Psoas muscle (tissue), 8 donors: ENCODE data around the gene CCL28. TPM values are rescaled to one million over a fixed set of nuclear protein-coding genes. Genes with fewer than 3 reads are reported as not detected.

Source experiments
- ATAC-seq, 4 donors: fragments of 200-7000 bp; cut with Tn5 transposase; one replicate each; pipeline ENCODE4 v1.9.1; 2020; ENCODE audit warnings: moderate library complexity in 3 of 4, mild to moderate bottlenecking in 2 of 4
- DNase-seq, 2 donors: peaks; one replicate each; pipeline ENCODE4 v3.0.0-alpha.2; 2020
- H3K27ac ChIP-seq: fragments of 200-600 bp; one replicate; pipeline ENCODE4 v1.8.0; 2022
- H3K27me3 ChIP-seq, 3 donors: fragments of 200-600 bp in 1 of 3; one replicate each; pipeline versions ENCODE4 v1.6.1 to v1.8.0; 2013 to 2022; ENCODE audit warnings: low read length in 2 of 3, mild to moderate bottlenecking in 2 of 3, moderate library complexity in 1 of 3; ENCODE audit not compliant: insufficient read depth in 3 of 3
- H3K36me3 ChIP-seq, 2 donors: fragments of 200-600 bp in 1 of 2; one replicate each; pipeline versions ENCODE4 v1.6.1 to v1.8.0; 2013 to 2022; ENCODE audit warnings: low read depth in 1 of 2, mild to moderate bottlenecking in 1 of 2, moderate library complexity in 1 of 2; ENCODE audit not compliant: insufficient read depth in 1 of 2
- H3K4me1 ChIP-seq: fragments of 200-600 bp; one replicate; pipeline ENCODE4 v1.8.0; 2022
- H3K4me3 ChIP-seq: fragments of 200-600 bp; one replicate; pipeline ENCODE4 v1.8.0; 2022; ENCODE audit warnings: mild to moderate bottlenecking
- H3K9me3 ChIP-seq: fragments of 200-600 bp; one replicate; pipeline ENCODE4 v1.8.0; 2022
- CTCF ChIP-seq: fragments of 200-600 bp; IDR thresholded peaks from one replicate; pipeline ENCODE4 v1.8.0; 2022; ENCODE audit warnings: antibody characterized with exemption
- WGBS, 3 donors: extraction: QIAGEN DNeasy Blood & Tissue Kit; methylation state at CpG; one replicate each; pipeline versions ENCODE4 v1.1.6 to v1.1.7; 2013; 5-methylcytosine and 5-hydroxymethylcytosine counted together
- intact Hi-C, 2 donors: fragments of 100-400 bp; cut with DNase I; formaldehyde crosslinking; loops; one replicate each; pipeline versions ENCODE4 v1.11.0 to v1.14.2; 2022
- polyA plus RNA-seq, 3 donors: library from polyadenylated mRNA; stranded (reverse); fragments of 200-250 nt; gene quantifications; one replicate each; pipeline ENCODE4 v1.2.3, GENCODE V29; 2013
- total RNA-seq, 4 donors: library from RNA; stranded (reverse); fragmentation: NEBNext Ultra II Directional in 2 of 4; extraction: Animal tissue kit (Norgen Biotek cat#: 25700) in 2 of 4; gene quantifications; one replicate each; pipeline versions ENCODE4 v1.2.1 to v1.2.4, GENCODE V29; 2021 to 2023
- donor health status: healthy with polysubstance abuse.
- donor health status: DM: no; HTN: no; CAD: no; lungs with moderate emphysema.
- donor health status: Bipolar disorder and iron deficiency.
- donor health status: healthy.
- donor health status: DM: yes; HTN: yes; CAD: no.
- donor health status: DM: no; HTN: no; CAD: no.
- donor health status: DM: no; HTN: no; CAD: no.
- donor health status: DM: yes; HTN: yes; CAD: no.

Gene CCL28
- total and polyA plus RNA-seq, 7 donors: 0.06 to 0.28 (median 0.15) TPM; not detected in 2

- H3K4me1 ChIP-seq: no peaks in the 10 kb centered on the region
- no peaks in the 10 kb centered on the region for H3K9me3 ChIP-seq
- no peak for TF ChIP-seq CTCF
- intact Hi-C loops: no loop called here
- H3K36me3 ChIP-seq: no peaks in the 10 kb centered on the region
- no peak for ATAC-seq
- no peak overlapping the region for H3K4me3 ChIP-seq
- WGBS, 3 donors: 42 to 45% (median 44%) methylated on average over 3 of the region's 3 CpGs
- DNase-seq: no peak
- no peaks in the 10 kb centered on the region for H3K27me3 ChIP-seq
- no peak overlapping the region for H3K27ac ChIP-seq
Observed at GRCh38 chr5:43357878-43358281, 54.3 kb downstream of the CCL28 start.

- Histone ChIP-seq H3K27me3 (no peaks in the 10 kb centered on the region), H3K27ac (no peak overlapping the region), H3K36me3 (no peaks in the 10 kb centered on the region), H3K4me3 (no peak overlapping the region), H3K9me3 (no peaks in the 10 kb centered on the region), H3K4me1 (no peaks in the 10 kb centered on the region)
- no peak for ATAC-seq
- TF ChIP-seq CTCF: no peak
- DNase-seq: no peak
- WGBS, 3 donors: 57 to 68% (median 66%) methylated on average over 2 of the region's 2 CpGs
- intact Hi-C loops: no loop called here
Observed at GRCh38 chr5:43357067-43357466, 55.1 kb downstream of the CCL28 start.

DNA sequence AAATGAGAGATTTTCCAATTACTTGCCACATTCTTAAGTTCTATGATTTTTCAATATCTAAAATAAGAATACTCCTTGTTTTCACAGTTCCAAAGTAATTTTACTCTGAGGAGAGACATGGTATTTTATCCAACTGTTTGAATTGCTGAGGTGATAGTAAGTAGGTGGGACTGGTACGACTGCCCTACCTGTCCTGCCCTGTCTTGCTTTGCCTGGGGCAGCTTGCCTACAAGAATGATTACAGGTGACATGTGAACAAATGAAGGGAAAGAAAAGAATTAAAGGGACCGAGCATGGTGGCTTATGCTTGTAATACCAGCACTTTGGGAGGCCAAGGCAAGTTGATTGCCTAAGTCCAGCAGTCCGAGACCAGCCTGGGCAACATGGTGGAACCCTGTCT is 57.4 kb downstream of the CCL28 start:
- Histone ChIP-seq H3K36me3 (no peaks in the 10 kb centered on the region), H3K9me3 (no peaks in the 10 kb centered on the region), H3K27me3 (no peaks in the 10 kb centered on the region), H3K27ac (no peak overlapping the region), H3K4me3 (no peak overlapping the region), H3K4me1 (no peaks in the 10 kb centered on the region)
- no peak for ATAC-seq
- intact Hi-C loops: no loop called here
- DNase-seq: no peak
- no peak for TF ChIP-seq CTCF
- 84 to 91% (median 91%) methylated on average over 3 of the region's 3 CpGs for WGBS, 3 donors

- Histone ChIP-seq H3K27me3 (peaks cover 0 to 4% (median 0%) of the 10 kb centered on the region in 3 donors), H3K9me3 (no peaks in the 10 kb centered on the region), H3K4me1 (no peaks in the 10 kb centered on the region), H3K27ac (no peak overlapping the region), H3K36me3 (no peaks in the 10 kb centered on the region), H3K4me3 (no peak overlapping the region)
- TF ChIP-seq CTCF: no peak
- DNase-seq (no peak), ATAC-seq (no peak)
- 82 to 93% (median 90%) methylated on average over 1 of the region's 1 CpG for WGBS, 3 donors
- intact Hi-C loops: no loop called here
Observed at GRCh38 chr5:43353668-43354067, 58.5 kb downstream of the CCL28 start.

- Histone ChIP-seq H3K27me3 (peaks cover 0 to 4% (median 0%) of the 10 kb centered on the region in 3 donors), H3K4me1 (no peaks in the 10 kb centered on the region), H3K4me3 (no peak overlapping the region), H3K9me3 (no peaks in the 10 kb centered on the region), H3K36me3 (no peaks in the 10 kb centered on the region), H3K27ac (no peak overlapping the region)
- intact Hi-C loops: no loop called here
- no peak for TF ChIP-seq CTCF
- WGBS, 3 donors: 20 to 38% (median 32%) methylated on average over 2 of the region's 2 CpGs
- ATAC-seq (no peak), DNase-seq (no peak)
Observed at GRCh38 chr5:43352915-43353314, 59.3 kb downstream of the CCL28 start.
